GM18868 (cell line): ENCODE results near the gene SLC25A25.
"Not testable (repeated sequence)": the region's sequence is repeated elsewhere in the genome, so short reads cannot be mapped to it uniquely, and the experiment has no call there.

Source experiments
- ATAC-seq: cut with Tn5 transposase; IDR thresholded peaks from one replicate; pipeline ENCODE4 v1.9.1; 2021; ENCODE audit warnings: mild to moderate bottlenecking, moderate library complexity; ENCODE audit not compliant: unreplicated experiment

The SLC25A25 gene

DNA sequence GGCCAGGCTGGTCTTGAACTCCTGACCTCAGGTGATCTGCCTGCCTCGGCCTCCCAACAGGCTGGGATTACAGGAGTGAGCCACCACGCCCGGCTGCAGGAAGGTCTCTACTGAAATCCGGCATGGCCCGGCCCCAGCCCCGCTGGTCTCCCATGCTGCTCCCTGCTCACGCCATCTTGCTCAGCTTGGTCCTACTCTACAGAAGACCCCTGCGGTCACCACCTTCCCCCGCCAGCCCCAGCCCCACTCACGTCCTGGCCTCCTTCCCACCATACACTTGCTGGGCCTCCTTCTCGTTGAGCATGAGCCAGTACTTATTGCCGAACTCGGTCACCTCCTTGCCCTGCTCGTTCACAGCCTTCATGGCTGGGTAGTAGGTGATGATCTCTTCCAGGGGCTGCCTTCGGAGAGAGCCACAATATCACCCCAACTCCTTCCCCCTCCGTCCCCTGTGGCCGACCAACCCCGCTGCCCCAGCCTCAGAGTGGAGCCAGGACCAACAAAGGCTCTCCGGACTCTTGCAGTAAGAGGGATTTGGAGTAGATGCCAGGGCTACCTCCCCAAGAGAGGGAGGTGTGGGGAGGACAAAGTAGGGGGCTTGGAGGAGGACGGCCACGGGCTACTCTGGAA lies 55.5 kb downstream of the SLC25A25 start:
- no peak for ATAC-seq

DNA sequence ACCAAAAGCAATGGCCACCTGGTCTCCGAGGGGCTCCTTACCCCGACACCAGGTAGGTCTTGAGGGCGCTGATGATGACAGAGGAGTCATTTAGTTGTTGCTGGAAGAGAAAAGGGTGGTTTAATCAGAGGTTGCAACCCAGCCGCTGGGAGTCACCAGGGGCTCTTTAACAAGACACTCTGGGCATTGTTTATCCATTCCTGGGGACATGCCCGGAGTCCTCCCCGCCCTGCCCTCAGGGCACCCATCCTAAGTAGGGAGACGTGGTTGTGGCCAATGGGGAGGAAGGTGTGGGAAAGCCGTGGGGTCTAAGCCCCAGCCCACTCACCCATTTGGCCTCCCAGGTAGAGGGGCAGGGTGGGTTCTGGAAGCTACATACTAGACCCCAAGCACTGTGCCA lies 56.4 kb downstream of the SLC25A25 start:
- no peak for ATAC-seq

DNA sequence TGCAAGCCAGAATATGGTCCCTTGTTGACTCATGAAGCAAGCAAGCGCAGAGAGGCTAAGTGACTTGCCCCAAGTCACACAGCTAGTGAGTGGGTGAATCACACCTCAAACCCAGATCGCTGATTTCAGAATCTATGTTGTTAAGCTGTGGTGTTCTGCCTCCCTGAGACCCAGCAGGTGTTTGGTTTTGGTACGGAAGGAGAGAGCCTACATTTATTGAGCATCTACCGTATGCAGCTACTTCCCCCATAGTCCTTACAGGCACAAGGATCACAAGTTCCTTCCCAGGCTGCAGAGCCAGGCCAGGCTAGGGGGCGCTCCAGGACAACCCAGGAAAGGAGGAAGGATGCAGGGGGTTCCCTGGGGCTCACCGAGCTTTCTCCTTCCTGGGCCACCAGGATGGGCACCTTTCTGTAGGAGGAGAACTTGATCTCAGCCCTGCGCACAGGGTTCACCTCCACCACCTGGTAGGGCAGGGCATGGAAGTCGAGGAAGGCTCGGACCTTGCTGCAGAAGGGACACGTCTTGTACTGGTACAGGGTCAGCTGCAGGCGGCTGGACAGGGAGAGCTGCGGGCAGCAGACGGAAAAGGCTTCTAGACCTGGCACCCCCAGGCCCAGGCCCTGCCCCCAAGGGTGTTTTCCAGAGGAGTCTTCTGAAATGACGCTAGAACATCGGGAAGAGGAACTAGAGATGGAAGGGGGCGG lies 57.0 kb downstream of the SLC25A25 start:
- no peak for ATAC-seq

DNA sequence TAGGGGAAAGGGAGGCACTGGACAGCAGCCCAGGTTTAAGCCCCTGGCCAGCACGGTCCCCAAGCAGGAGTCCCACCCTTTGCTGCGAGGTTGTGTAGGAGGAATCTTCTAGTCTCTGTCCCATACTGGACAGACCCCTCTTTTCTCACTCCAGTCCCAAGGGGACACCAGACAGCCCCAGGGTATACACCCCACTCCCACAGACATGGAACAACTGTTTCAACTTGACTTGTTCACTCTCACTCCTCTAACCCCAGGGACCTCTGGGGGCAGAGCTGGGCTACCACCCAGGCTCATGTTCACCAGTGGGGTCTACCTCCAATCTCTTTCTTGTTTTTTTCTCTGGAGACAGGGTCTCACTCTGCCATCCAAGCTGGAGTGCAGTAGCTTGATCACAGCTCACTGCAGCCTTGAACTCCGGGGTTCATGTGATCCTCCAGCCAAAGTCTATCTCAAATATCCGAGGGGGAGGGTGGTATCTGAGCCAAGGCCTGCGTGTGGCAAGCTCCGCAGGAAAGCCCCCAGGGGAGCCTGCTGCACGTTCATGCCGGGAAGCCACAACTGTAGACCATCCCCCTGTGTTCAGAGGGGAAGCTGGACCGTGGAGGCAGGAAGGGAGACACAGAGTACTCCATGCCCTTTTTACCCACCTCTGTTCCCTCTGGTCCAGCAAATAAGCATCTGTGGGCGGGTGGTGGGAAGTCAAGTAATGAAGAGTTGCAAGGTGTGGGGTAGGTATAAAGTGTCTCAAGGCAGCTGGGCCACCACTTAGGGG lies 57.7 kb downstream of the SLC25A25 start:
- ATAC-seq = no peak

DNA sequence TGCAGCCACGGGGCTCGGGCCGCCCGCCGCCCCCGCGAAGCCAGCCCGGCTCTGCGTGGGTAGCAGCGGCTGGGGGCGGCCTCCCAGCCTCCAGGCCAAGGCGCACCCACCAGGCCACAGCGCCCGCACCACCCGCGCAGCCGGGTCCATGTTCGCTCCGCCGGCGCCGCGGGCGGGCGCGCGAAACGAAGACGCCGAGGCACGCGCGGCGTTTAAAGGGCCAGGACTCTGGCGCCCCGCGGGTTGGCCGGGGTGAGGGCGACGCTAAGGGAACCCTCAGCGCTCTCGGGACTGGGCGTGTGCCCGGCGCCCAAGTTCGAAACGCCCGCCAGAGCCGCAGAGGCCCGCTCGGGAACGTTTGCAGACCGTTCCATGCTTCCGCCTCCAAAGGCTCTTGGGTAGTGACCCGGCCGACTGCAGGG lies 59.5 kb downstream of the SLC25A25 start, which contains the start of gene PTGES2:
PTGES2 (minus strand) TSS at position 162 of the 422 bp plus-strand sequence; CDS start at position 150, 12 bp downstream.
- peak; percentile 57 for ATAC-seq

DNA sequence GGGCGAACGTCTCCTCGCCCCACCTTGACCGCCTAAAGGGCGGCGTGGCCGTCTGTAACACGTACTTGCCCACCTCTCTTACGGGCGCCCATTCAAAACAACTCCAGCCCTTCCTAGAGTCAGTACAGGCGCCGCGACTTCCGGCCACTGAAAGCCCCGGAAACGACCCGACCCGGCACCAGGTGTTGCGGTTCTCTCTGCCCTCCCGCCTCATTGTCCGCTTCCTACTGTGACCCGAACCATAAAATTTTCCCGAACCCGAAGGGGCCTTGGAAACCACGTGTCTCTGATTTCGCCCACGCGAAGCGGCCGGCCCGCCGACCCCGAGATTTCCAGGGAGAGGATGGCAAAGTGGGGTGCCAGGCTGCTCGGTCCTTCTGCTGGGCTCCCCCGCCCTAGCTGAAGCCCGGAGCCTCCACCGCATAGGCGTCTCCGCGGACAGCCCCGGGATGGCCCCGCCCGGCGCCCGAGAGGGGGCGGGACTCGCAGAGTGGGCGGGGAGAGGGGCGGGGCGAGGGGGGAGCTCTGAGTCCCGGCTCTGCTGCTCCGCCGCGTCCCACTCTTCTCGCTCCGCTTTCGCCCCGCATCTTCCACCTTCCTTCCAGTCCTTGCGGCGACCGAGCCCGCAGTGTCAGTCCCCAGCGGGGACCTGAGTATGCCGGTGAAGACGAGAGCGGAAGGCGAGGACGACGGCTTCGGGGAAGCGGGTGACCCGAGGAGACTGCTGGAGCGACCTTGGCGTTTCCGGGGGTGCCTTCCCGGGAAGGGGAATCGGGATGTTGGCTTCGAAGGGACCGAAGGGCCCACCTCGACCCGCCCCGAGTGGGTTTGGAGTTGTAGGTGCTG lies 60.2 kb downstream of the SLC25A25 start:
- peak; percentile 60 for ATAC-seq

DNA sequence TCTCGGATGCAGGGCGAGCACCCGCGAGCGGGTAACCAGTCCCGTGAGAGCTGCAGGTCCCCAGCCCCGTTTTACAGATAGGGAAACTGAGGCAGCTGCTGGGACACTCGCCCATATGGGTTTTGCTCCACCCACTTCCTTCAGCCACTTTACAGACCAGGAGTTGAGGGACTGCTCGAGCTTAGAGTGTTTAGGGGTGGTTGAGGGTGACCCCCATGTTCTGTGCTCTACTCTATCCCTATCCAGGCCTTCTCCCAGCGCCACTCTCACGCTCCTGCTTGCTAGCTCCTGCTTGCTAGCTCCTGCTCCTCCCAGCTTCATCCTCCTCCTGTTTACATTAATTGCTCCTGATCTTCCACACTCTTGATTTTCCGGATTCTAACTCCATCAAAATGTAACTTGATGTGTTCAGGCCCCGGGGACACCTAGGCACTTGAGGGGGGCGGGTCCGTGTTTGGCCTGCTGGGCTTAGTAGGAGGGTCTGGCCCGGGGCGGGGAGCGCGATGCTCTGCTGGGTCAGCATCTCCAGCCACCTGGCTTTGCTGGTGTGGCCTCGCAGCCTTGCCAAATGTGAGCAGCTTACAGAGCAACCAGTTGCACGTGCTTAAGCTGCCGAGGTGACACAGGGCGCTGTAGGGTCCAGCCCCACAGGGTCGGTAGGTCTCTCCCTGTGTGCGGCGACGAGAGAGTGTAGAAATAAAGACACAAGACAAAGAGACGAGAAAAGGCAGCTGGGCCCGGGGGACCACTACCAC lies 61.0 kb downstream of the SLC25A25 start:
- no peak for ATAC-seq

DNA sequence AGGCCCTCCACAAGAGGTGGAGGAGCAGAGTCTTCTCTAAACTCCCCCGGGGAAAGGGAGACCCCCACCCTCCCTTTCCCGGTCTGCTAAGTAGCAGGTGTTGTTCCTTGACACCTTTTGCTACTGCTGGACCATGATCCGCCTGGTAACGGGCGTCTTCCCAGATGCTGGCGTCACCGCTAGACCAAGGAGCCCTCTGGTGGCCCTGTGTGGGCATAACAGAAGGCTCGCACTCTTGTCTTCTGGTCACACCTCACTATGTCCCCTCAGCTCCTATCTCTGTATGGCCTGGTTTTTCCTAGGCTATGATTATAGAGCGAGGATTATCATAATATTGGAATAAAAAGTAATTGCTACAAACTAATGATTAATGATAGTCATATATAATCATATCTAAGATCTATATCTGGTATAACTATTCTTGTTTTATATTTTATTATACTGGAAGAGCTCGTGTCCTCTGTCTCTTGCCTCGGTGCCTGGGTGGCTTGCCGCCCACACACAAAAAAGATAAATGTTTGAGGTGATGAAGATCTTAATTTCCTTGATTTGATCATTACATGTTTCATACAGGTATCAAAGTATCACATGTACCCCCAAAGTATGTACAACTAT lies 62.1 kb downstream of the SLC25A25 start:
- ATAC-seq = not testable (repeated sequence)

DNA sequence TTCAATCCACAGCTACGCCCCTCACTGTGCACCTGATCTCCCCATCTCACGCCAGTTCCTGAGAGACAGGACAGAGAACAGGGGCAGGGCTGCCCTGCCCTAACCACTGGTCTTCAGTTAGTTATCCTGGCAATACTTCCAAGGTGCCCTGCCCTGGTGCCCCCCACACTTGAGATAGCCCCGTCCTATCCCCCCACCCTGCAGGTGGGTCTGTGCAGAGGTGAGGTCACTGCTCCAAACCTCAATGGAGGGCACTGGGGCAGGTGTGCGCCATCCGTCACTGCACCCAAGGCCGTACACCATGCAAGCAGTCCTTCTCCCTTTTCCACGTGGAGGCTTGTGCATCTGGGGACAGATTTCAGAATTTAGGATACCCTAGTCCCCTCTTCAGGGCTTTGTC lies 62.6 kb downstream of the SLC25A25 start:
- ATAC-seq = not testable (repeated sequence)

DNA sequence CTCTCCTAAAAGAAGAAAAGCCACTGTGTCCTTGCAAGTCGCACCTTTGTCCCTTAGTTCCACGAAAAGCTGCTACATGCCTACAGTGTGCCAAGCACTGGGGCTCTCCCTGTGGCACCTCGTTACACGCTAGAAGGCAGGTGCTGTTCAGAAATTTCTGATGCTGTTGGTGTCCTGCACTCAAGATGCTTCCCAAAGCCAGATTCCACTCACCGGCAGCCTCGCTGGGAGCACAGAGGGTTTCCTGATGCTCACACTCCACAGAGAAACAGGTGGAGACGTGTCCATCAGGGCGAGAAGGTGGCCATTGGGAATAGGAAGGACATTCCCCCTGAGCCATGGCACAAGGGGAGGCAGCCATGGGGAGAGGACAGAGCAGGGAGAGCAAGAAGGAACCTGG lies 63.3 kb downstream of the SLC25A25 start:
- not testable (repeated sequence) for ATAC-seq

DNA sequence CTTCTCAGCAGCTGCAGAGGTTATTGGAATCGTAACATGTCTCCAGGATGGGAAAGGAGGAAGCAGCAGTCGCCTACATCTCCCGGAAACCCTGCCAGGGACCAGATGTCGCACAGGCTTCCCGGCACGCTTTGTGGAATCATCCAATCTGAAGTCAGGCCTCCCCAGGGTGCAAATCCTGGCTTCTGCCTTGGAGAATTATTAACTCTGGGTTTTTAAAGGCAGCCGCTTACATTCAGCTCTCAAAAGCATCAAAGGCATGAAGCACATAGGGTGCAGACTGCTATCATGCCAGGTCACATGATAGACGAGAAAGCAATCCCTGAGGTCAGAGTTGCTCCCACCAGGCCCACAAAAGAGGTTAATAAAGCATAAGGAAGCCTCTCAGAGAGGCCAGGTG lies 64.1 kb downstream of the SLC25A25 start:
- ATAC-seq = not testable (repeated sequence)

DNA sequence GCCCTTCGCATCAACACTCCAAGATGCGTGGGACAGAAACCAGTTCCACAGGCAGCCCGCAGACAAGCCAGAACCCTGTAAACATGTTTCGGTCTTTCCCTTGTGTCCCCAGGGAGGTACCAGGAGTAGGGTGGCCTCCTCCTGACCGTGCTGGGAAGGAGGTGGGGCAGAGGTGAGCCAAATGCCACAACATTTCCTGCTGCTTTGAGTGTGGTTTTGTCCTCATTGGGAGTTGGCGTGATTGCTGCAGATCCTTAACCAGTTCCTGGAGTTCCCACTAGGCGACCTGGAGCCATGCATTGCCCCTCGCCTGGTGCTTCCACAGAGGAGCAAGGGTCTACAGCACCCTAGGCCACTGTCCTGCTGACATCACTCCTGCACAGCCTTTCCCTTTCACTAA lies 67.5 kb downstream of the SLC25A25 start:
- not testable (repeated sequence) for ATAC-seq

DNA sequence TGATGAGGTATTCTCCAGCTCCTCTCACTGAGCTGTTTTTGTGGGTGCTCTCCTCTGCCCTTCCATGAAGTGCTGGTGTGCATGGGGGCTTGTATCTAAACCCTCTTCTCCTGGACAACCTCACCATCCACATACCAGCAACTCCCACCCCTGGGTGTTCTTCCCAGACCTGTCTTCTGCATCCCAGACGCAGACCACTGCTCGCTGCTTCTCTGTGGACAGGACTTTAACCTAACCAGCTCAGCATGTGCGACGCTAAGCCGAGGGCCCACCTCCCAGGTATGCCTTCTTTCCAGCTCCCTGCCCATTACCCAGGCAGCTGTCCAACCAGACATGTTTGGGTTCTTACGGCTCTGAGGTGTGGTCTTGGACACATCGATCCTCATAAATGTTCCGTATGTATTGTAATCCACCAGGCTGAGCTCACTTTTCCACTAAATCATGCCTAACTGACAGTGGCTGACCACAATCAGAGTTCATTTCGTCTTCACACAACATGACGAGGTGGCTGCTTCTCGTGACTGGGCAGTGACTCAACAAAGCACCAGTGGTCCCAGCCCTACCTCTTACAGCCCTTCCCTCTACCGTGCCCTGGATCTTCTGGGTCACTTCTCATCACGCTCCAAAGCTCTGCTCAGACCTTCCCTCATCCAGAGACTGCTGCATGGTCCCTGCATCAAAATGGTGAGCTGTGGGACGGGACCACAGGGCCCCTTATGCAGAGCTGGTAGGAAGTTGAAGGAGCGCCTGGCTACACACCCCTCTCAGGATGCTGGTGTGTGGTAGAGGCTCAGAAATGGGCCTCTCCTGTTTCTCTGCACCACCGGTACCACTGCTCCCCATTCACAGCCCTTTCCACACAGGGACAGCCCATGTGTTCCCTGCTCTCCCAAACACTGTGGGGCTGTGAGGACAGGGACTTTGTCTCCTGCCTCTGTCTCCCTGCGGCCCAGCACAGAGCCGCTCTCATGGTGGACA lies 69.1 kb downstream of the SLC25A25 start:
- no peak for ATAC-seq

DNA sequence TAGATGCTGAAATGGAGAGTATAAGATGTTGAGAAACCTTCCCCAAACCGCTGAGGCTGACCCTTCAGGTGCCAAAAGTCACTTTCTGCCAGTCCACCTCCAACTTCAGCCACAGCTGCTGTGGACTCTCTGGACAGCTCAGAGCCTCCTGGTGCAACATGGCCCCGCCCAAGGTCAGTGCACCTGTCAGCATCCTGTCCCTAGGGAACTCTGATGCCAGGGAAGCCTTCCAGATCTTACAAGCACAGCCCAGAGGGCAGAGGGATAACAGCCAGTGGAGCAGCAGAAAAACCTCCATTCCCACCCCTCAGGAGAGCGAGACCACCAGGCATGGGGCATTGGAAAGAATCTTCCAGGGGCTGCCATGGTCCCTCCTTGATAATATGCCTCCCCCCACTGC lies 70.0 kb downstream of the SLC25A25 start:
- ATAC-seq = no peak

DNA sequence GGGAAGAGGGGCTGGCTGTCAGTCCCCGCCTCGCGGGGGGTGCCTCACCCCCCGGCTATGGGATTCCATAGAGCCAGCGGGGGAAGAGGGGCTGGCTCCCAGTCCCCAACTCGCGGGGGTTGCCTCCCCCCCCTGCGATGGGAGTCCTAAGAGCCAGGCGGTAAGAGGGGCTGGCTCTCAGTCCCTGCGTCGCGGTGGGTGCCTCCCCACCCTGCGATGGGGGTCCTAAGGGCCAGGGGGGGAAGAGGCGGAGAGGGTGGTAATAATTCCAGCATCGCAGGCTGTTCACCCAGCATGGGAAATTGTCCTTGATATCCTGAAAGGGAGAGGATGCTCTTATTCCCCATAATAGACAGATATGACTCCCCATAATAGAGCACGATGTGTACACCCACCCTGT lies 71.6 kb downstream of the SLC25A25 start:
- no peak for ATAC-seq

DNA sequence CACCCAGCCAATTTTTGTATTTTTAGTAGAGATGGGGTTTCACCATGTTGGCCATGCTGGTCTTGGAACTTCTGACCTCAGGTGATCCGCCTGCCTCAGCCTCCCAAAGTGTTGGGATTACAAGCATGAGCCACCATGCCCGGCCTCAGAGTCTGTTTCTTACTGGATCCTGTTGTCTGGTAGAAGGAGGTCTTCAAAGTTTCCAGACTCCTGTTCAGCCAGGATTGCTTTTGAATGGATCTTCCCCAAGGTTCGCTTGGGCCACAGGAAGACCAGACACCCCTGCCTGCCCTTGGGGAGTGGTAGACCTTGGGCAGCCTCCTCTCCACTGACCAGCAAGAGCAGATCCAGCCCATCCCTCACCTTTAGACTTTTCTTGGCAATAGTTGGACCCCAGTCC lies 73.6 kb downstream of the SLC25A25 start:
- no peak for ATAC-seq

DNA sequence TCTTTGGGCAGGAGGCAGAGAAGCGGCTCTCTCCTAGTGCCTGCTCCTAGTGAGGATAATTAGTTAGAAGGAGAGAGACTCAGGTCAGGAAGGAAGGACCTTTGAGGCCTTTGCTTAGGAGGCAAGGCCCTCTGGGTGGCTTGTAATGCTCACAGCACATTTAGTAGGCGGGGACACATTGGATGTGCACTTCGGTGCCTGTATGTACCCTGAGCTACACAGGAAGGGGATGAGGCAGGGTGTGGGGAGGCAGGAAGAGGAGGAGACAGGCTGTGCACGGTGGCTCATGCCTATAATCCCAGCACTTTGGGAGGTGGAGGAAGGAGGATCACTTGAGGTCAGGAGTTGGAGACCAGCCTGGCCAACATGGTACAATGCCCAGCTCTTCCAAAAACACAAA lies 74.0 kb downstream of the SLC25A25 start:
- ATAC-seq = no peak

DNA sequence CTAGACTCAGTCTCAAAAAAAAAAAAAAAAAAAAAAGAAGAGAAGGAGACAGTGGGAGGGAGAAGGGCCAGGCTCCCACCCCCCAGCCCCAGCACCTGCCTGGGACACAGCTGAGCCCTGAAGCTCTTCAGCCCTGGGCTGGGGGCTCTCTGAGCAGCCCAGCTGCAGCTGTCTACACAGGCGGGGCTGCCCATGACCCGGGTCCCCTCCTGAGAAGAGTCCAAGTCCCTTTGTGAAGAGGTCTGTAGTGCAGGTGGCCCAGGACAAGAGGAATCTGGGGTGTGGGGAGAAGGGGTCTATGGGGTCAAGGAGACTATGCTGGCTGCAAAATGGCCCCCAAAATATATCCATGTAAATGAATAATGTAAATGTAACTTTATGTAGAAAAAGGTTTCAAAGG lies 74.6 kb downstream of the SLC25A25 start:
- ATAC-seq = no peak
